Spleen (tissue), 7 donors: Measurements from ENCODE around the gene ERG.

Experiments used
- POLR2A ChIP-seq, 3 donors: fragments of 450-650 bp; IDR thresholded peaks; one replicate each; pipeline ENCODE4 v1.5.1; 2017; ENCODE audit warnings: antibody characterized with exemption in 3 of 3, mild to moderate bottlenecking in 1 of 3
- TF ChIP-seq, protein P1 (sequence below), 11 experiments: fragments of 200-600 bp in 7 of 11; fragments of 450-650 bp in 4 of 11; sonication (generic) in 4 of 11; IDR thresholded peaks in 8 of 11; conservative IDR thresholded peaks in 3 of 11; 1 replicate in 7 of 11; 2 replicates in 4 of 11; pipeline versions ENCODE4 v1.4.0 to v1.8.0; 2016 to 2021; ENCODE audit warnings: antibody characterized with exemption in 11 of 11, inconsistent platforms in 4 of 11, mild to moderate bottlenecking in 1 of 11
- donor health status: DM: no; HTN: no; CAD: no; lungs with moderate emphysema.
- donor health status: DM: no; HTN: no; CAD: no.
- donor health status: DM: no; HTN: no; CAD: no.

DNA sequence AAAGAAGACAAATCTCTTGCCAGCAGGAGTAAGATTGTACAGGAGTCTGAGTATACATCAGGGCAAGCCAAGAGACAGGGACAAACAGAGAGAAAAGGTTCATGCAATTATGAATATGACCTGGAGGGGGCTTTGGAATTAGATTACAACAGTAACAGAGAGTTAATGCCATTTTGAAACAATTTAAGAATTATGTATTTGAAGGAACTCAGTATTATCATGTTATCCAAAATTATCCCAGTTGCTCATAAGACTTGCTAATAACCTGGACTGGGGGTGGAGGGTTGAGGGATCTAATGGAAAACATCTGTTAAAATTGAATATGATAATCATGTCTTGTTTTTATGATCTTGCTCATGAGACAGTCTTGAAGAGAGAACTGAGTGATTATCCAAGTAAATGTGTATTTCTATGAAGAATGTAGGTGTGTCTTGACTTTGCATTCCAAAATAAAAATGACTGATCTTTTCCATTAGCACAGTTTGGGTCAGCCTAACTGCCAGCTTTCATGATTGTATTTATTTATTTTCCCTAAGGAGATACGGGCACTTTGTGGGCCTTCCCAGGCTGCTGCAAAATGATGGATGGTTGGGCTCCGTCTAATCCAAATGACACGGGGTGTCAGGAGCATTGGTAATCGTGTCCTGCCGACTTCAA lies 117.7 kb downstream of the ERG start:
- no peak for TF ChIP-seq POLR2A (IDR thresholded peaks at IDR 0.05)
- TF ChIP-seq, protein P1, sequence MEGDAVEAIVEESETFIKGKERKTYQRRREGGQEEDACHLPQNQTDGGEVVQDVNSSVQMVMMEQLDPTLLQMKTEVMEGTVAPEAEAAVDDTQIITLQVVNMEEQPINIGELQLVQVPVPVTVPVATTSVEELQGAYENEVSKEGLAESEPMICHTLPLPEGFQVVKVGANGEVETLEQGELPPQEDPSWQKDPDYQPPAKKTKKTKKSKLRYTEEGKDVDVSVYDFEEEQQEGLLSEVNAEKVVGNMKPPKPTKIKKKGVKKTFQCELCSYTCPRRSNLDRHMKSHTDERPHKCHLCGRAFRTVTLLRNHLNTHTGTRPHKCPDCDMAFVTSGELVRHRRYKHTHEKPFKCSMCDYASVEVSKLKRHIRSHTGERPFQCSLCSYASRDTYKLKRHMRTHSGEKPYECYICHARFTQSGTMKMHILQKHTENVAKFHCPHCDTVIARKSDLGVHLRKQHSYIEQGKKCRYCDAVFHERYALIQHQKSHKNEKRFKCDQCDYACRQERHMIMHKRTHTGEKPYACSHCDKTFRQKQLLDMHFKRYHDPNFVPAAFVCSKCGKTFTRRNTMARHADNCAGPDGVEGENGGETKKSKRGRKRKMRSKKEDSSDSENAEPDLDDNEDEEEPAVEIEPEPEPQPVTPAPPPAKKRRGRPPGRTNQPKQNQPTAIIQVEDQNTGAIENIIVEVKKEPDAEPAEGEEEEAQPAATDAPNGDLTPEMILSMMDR (IDR thresholded peaks at IDR 0.05 in 8 of 11, conservative IDR thresholded peaks at IDR 0.05 in 3 of 11): peak in 1 of 11 experiments; percentile 20
